HepG2 (cell line): ENCODE data around the gene SLC34A3. TPM values are rescaled to one million over a fixed set of nuclear protein-coding genes. Genes with fewer than 3 reads are reported as not detected.

ENCODE experiments used
- AFF4 ChIP-seq: sonication (generic); formaldehyde crosslinking; IDR thresholded peaks from 2 replicates; pipeline ENCODE4 v1.4.0; 2020; ENCODE audit warnings: missing genetic modification reagents
- AKNA ChIP-seq: sonication (generic); formaldehyde crosslinking; IDR thresholded peaks from 2 replicates; pipeline ENCODE4 v1.4.0; 2020; ENCODE audit warnings: missing genetic modification reagents, borderline replicate concordance
- CERS6 ChIP-seq: sonication (generic); formaldehyde crosslinking; IDR thresholded peaks from 2 replicates; pipeline ENCODE4 v1.5.0; 2020; ENCODE audit warnings: missing genetic modification reagents
- FOXP1 ChIP-seq, 2 experiments: fragments of 450-650 bp in 1 of 2; IDR thresholded peaks; 2 replicates each; pipeline ENCODE4 v1.6.1; 2017 to 2018; ENCODE audit warnings: antibody characterized with exemption in 1 of 2
- GRHL1 ChIP-seq: sonication (generic); formaldehyde crosslinking; conservative IDR thresholded peaks from 2 replicates; pipeline ENCODE4 v1.8.0; 2022; ENCODE audit warnings: missing genetic modification reagents
- ISL2 ChIP-seq: sonication (generic); formaldehyde crosslinking; IDR thresholded peaks from 2 replicates; pipeline ENCODE4 v1.5.0; 2020; ENCODE audit warnings: missing genetic modification reagents
- JUNB ChIP-seq: sonication (generic); formaldehyde crosslinking; IDR thresholded peaks from 2 replicates; pipeline ENCODE4 v1.8.0; 2022; ENCODE audit warnings: missing genetic modification reagents, mild to moderate bottlenecking, borderline replicate concordance
- KDM1A ChIP-seq: IDR thresholded peaks from 2 replicates; pipeline ENCODE4 v1.6.1; 2016; ENCODE audit warnings: missing compliant biosample characterization
- NFATC3 ChIP-seq: sonication (generic); formaldehyde crosslinking; IDR thresholded peaks from 2 replicates; pipeline ENCODE4 v1.5.1; 2020; ENCODE audit warnings: mild to moderate bottlenecking, missing genetic modification reagents
- NFIB ChIP-seq: sonication (generic); formaldehyde crosslinking; IDR thresholded peaks from 2 replicates; pipeline ENCODE4 v1.9.0; 2021; ENCODE audit warnings: missing genetic modification reagents, mild to moderate bottlenecking, borderline replicate concordance
- NKX3-1 ChIP-seq: sonication (generic); formaldehyde crosslinking; IDR thresholded peaks from 2 replicates; pipeline ENCODE4 v1.5.0; 2020; ENCODE audit warnings: missing genetic modification reagents
- POLR2AphosphoS5 ChIP-seq: IDR thresholded peaks from 2 replicates; pipeline ENCODE4 v1.6.1; 2012; ENCODE audit warnings: low read depth, low read length
- SIN3A ChIP-seq: IDR thresholded peaks from 2 replicates; pipeline ENCODE4 v1.6.1; 2011; ENCODE audit warnings: low read depth, mild to moderate bottlenecking, control low read depth, low read length, borderline replicate concordance
- SRF ChIP-seq: IDR thresholded peaks from 2 replicates; pipeline ENCODE4 v1.6.1; 2011; ENCODE audit warnings: mild to moderate bottlenecking, low read depth, low read length, moderate library complexity
- ZNF224 ChIP-seq: sonication (generic); formaldehyde crosslinking; IDR thresholded peaks from 2 replicates; pipeline ENCODE4 v1.5.0; 2020; ENCODE audit warnings: mild to moderate bottlenecking, missing genetic modification reagents
- ZNF468 ChIP-seq: sonication (generic); formaldehyde crosslinking; IDR thresholded peaks from 2 replicates; pipeline ENCODE4 v1.8.0; 2022; ENCODE audit warnings: mild to moderate bottlenecking, moderate library complexity, missing genetic modification reagents
- ZNF597 ChIP-seq: sonication (generic); formaldehyde crosslinking; IDR thresholded peaks from 2 replicates; pipeline ENCODE4 v1.5.0; 2020; ENCODE audit warnings: missing genetic modification reagents
- ZSCAN9 ChIP-seq: IDR thresholded peaks from 2 replicates; pipeline ENCODE4 v1.6.1; 2016; ENCODE audit warnings: borderline replicate concordance
- polyA plus RNA-seq, 8 experiments: library from polyadenylated mRNA; depleted of rRNA in 3 of 8; stranded (reverse) in 7 of 8; unstranded in 1 of 8; fragments of >200 nt; fragmentation: Illumina TruSeq in 4 of 8; extraction: Trizol in 4 of 8; gene quantifications; 2 replicates each; pipeline versions ENCODE4 v1.2.1 to v1.2.3, GENCODE V29; 2011 to 2016; ENCODE audit warnings: low read depth in 4 of 8, missing spikeins in 1 of 8, mixed read lengths in 1 of 8; ENCODE audit not compliant: insufficient read depth in 1 of 8
- total RNA-seq, 5 experiments: library from RNA; depleted of rRNA; stranded (reverse); fragments of >200 nt; fragmentation: Illumina TruSeq; extraction: Trizol; gene quantifications; 2 replicates each; pipeline ENCODE4 v1.2.3, GENCODE V29; 2016; ENCODE audit warnings: low read depth in 1 of 5

SLC34A3 gene
- total and polyA plus RNA-seq, 2 of the 13 experiments (the other 11 are each of a cell fraction or from before 2014, with no cell fraction given) = 0.07 to 1.0 TPM

- TF ChIP-seq KDM1A (CRISPR knock-in tag) (no peak), AFF4 (no peak), FOXP1 (IDR thresholded peaks at IDR 0.05) (no peak), FOXP1 (CRISPR knock-in tag; IDR thresholded peaks at IDR 0.05) (no peak), ISL2 (no peak), SIN3A (no peak), JUNB (CRISPR knock-in tag) (no peak), POLR2AphosphoS5 (no peak), ZNF468 (no peak), NKX3-1 (CRISPR knock-in tag) (no peak), SRF (no peak), ZNF224 (CRISPR knock-in tag) (no peak), ZSCAN9 (CRISPR knock-in tag) (no peak), AKNA (CRISPR knock-in tag) (no peak), NFIB (CRISPR knock-in tag) (no peak), NFATC3 (no peak), CERS6 (no peak), GRHL1 (CRISPR knock-in tag) (no peak), ZNF597 (no peak)
Observed at GRCh38 chr9:137221506-137222111, 9.1 kb upstream of the SLC34A3 start (continued).
